IPS-NIHi7 (cell line): ENCODE data around the gene TXNDC11.
"Not testable (repeated sequence)": the region's sequence is repeated elsewhere in the genome, so short reads cannot be mapped to it uniquely, and the experiment has no call there.

Source experiments
- DNase-seq: peaks from one replicate; pipeline ENCODE4 v3.0.0; 2012; ENCODE audit warnings: mixed read lengths; ENCODE audit errors: extremely low spot score

Gene TXNDC11

GRCh38 chr16:11742536-11743307, at the start of gene TXNDC11:
Gene TXNDC11, minus strand, starts transcription at chr16:11742857. Its CDS starts 127 bp downstream, at chr16:11742730.
- peak; percentile 98 for DNase-seq

GRCh38 chr16:11791144-11791828, 48.6 kb upstream of the TXNDC11 start:
- no peak for DNase-seq

- no peak for DNase-seq
Observed at GRCh38 chr16:11788914-11789313, 46.3 kb upstream of the TXNDC11 start.

- DNase-seq = not testable (repeated sequence)
Observed at GRCh38 chr16:11784980-11785599, 42.4 kb upstream of the TXNDC11 start.

GRCh38 chr16:11784381-11784780, 41.7 kb upstream of the TXNDC11 start:
- not testable (repeated sequence) for DNase-seq

- no peak for DNase-seq
Observed at GRCh38 chr16:11784038-11784369, 41.3 kb upstream of the TXNDC11 start.

- DNase-seq = no peak
Observed at GRCh38 chr16:11783319-11784037, 40.8 kb upstream of the TXNDC11 start.

GRCh38 chr16:11781773-11782172, 39.1 kb upstream of the TXNDC11 start:
- no peak for DNase-seq

GRCh38 chr16:11780991-11781680, 38.5 kb upstream of the TXNDC11 start:
- no peak for DNase-seq

GRCh38 chr16:11779074-11779473, 36.4 kb upstream of the TXNDC11 start:
- no peak for DNase-seq

GRCh38 chr16:11774065-11774626, 31.5 kb upstream of the TXNDC11 start:
- no peak for DNase-seq

GRCh38 chr16:11768849-11769248, 26.2 kb upstream of the TXNDC11 start:
- no peak for DNase-seq

GRCh38 chr16:11762431-11762830, 19.8 kb upstream of the TXNDC11 start:
- no peak for DNase-seq

GRCh38 chr16:11759997-11760396, 17.3 kb upstream of the TXNDC11 start:
- DNase-seq = no peak

GRCh38 chr16:11759163-11759834, 16.6 kb upstream of the TXNDC11 start:
- no peak for DNase-seq

- DNase-seq = no peak
Observed at GRCh38 chr16:11757671-11758545, 15.3 kb upstream of the TXNDC11 start.

GRCh38 chr16:11756248-11756647, 13.6 kb upstream of the TXNDC11 start:
- no peak for DNase-seq

- no peak for DNase-seq
Observed at GRCh38 chr16:11755022-11755760, 12.5 kb upstream of the TXNDC11 start.

GRCh38 chr16:11752856-11753255, 10.2 kb upstream of the TXNDC11 start:
- no peak for DNase-seq
